IPS-NIHi7 (cell line): ENCODE data around the gene LHFPL2.

Source experiments
- DNase-seq: peaks from one replicate; pipeline ENCODE4 v3.0.0; 2012; ENCODE audit warnings: mixed read lengths; ENCODE audit errors: extremely low spot score

Gene LHFPL2

GRCh38 chr5:78504704-78505677, 143.6 kb downstream of the LHFPL2 start:
- DNase-seq, result peak; percentile 31

DNA sequence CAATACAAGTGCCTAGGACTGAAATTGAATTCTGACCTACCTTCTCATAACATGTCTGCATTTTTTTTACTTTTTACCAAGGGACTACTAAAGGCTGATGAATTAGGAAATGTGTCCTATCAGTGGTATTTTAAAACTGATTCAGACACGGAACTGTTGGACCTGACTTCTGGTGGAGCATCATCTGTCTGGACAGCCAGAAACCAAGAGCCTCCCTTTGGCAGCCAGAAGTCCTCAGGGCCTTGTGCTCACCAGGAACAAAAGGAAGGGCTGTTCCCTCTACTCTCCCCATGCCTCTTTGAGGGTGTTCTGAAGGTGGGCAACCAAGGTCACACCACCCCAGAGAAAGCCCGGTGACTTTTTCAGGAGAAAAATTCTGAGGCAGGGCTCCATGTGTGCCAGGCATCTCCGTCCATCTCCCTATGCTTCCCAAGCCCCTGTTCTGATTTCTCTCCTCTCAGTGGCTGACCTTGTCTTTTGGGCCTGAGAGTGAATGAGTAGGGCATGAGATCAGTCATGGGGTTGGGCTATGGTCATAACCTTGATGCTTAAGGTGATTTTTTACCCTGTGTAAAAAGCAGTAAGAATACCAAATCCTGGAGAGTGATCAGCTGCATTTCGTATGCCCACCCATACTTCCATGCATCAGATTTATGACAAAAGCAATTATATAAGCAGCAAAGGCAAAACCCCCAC, 144.5 kb downstream of the LHFPL2 start:
- DNase-seq, result no peak

- no peak for DNase-seq
Measured at GRCh38 chr5:78501411-78502352, 146.9 kb downstream of the LHFPL2 start.

DNA sequence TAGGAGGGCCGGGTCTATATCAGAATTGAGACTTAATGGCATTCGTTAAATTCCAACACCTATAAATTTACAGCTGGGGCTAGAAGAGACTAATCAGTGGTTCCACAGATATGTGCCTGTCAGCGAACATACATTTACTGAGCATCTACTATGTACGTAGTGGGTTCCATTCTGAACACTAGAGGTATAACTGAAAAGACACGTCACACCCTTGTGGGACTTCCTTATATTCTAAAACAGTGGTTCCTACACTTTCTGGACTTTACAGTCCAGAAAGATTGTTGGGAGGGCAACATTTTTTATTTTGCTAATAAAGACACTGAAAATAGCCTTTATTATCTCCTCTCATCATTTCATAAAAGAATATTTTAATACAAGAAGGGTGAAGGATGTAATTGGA, 147.7 kb downstream of the LHFPL2 start:
- no peak for DNase-seq

GRCh38 chr5:78500028-78500427, 148.5 kb downstream of the LHFPL2 start:
- DNase-seq, result no peak

- no peak for DNase-seq
Measured at GRCh38 chr5:78499485-78499884, 149.1 kb downstream of the LHFPL2 start.

DNA sequence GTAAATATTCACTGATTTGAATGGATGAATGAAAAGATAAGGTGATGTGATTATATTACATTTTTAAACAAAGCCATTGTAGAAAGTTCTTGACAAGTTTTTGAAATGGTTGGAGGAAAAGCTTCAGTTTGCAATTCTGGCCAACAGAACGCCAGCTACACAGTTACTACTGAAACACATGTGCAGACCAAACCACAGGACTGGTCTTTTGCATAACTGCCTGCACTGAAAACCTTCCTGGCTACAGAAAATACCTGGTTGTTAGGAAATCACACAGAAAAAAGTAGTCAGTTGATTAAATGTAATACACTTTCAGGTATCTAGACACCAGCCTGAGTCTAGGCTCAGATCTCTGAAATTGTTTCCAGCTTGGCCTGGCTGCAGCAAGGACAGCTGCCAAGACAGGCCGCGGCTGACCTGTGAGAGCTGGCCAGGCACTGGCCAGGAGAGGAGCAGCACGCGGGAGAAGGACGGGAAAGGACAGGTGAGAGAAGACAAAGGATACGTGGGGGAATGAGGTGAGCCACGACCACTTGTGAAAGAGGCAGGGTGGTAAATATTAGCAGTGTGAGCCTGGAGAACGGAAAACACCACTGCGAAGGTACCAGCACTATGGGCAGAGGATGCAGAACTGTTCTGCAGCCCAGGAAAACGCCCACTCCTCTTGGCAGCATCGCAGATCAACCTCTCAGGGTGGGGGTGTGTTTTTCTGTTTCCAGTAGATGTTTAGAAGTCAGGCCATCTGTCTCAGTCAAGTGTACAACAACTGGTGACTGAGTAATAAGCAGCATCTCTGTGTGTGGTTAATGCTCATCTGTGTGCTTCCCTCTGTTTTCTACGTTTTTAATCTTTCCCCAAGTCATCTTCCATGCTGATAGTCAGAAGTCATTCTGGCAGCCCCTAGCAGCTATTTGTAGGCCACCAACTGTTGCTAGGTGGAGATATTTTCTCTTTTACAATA, 150.7 kb downstream of the LHFPL2 start:
- DNase-seq, result no peak

DNA sequence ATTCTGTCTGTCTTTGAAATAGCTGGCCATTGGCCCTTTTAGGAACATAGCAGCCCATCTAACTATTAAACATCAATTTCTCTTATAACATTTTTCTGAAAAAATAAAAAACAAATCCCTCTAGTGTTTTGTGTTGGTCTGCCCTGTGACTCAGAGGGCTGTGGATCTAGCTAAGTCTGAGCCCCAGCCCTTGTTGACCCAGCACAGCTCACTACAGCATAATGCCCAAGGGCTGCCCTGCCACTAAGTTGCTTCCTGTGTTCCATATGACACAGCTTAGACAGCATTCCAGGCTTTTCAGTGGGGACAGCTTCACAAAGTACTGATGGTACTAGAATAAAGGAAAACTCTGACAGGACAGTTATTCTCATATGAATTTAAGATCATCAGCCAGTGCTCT, 152.2 kb downstream of the LHFPL2 start:
- no peak for DNase-seq

DNA sequence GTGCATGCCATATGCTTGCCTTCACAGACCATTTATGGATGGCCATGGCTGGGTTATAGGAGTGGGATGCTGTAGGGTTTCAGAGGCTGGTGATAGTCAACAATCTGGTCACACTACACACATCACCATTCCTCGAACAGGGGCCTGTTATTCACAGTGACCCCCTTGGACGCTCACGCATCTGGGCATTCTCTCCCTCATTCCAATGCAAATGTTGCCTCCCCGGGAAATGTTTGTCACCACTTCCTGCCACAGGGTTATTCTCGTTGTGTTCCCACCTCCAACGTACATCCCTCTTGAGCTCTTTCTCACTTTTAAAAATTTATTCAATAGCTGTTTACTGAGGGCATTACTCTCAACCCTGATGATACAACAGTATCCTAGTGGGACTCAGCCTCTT, 152.8 kb downstream of the LHFPL2 start:
- DNase-seq, result peak; percentile 51

- DNase-seq, result no peak
Measured at GRCh38 chr5:78492650-78493049, 155.9 kb downstream of the LHFPL2 start.

GRCh38 chr5:78492224-78492623, 156.3 kb downstream of the LHFPL2 start:
- DNase-seq, result no peak

GRCh38 chr5:78490709-78491485, 157.7 kb downstream of the LHFPL2 start:
- DNase-seq, result no peak

GRCh38 chr5:78487846-78488245, 160.7 kb downstream of the LHFPL2 start:
- no peak for DNase-seq

GRCh38 chr5:78486218-78486617, 162.4 kb downstream of the LHFPL2 start:
- DNase-seq, result no peak

DNA sequence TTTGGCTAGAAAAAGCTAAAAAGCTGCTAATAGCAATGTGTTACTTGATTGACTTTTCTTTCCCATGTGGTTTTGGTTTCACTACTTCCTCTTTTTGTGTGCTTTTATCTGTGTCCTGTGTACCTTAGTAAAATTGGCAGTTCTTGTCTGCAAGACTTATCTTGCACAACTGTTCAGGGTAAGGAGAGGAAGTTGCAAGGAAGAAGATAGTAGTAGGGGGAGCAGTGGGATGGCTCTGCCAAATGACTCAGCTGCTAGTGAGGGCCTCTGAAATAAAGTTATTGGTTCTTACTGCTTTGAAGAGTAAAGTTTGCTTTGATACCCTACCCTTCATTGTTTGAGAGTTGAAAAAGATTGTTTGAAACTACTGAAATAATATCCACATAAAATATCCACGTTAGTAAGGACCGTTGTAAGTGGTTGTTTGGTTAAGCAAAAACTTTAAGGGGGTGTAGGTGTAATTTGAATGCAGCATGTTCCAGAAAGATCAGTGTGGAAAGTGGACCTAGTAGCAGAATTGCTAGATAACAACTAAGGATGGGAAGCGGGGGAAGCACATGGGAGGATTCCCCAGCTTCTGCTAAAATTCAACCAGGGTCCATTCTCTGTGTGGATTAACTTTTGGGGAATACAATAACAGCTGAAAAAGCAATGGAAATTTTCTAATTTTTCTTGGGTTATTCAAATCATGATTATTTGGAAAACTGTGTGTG, 164.6 kb downstream of the LHFPL2 start:
- DNase-seq, result no peak

- no peak for DNase-seq
Measured at GRCh38 chr5:78482948-78483347, 165.6 kb downstream of the LHFPL2 start.

DNA sequence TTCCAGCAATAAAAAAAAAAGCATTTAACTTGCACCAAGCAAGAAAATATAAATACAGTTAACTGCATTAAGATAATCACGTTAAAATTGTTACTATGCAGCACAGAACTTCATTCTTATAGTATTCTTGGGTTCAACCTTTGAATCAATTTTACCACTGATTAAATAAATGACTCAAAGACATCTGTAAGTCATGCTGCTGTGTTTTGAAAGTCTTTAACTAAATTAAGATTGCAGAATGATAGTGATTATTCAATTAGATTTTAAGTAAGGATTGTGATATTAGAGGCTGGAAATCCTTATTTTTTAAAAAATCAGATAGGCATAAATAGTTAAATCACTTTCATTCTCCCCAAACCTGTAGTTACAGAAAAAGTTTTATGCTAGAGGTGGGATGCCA, 171.8 kb downstream of the LHFPL2 start:
- no peak for DNase-seq

GRCh38 chr5:78475370-78475769, 173.2 kb downstream of the LHFPL2 start:
- no peak for DNase-seq

DNA sequence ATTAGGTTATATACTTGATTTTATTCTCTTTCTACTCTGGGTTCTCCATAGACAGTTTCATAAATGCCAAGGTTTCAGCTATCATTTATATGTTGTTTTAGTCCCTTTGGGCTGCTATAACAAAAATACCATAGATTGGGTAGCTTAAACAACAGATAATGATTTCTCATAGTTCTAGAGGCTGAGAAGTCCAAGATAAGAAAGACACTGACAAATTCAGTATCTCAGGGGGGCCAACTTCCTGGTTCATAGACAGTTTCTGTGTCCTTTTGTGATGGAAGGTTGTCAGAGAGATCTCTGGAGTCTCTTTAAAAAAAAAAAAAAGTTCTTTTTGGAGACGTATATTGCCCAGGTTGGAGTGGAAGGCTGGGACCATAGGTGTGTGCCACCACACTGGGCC, 174.8 kb downstream of the LHFPL2 start:
- no peak for DNase-seq
